H9 (cell line): Measurements from ENCODE around the gene C1QL4. TPM values are rescaled to one million over a fixed set of nuclear protein-coding genes. Genes with fewer than 3 reads are reported as not detected.

ENCODE experiments used
- DNase-seq: peaks from one replicate; pipeline ENCODE4 v3.0.0-alpha.2; 2017
- H2AFZ ChIP-seq: one replicate; pipeline ENCODE4 v1.6.1; 2013; ENCODE audit warnings: mild to moderate bottlenecking, low read length, control low read depth, moderate library complexity
- H2AK5ac ChIP-seq: 2 replicates; pipeline ENCODE4 v1.6.1; 2013; ENCODE audit warnings: low read length, control low read depth, mixed read lengths; ENCODE audit not compliant: insufficient read length
- H2BK120ac ChIP-seq: one replicate; pipeline ENCODE4 v1.6.1; 2013; ENCODE audit warnings: low read depth, mild to moderate bottlenecking, low read length, control low read depth, inconsistent platforms; ENCODE audit not compliant: poor library complexity, severe bottlenecking
- H2BK12ac ChIP-seq: 2 replicates; pipeline ENCODE4 v1.6.1; 2013; ENCODE audit warnings: low read length, control low read depth, mixed read lengths, low read depth; ENCODE audit not compliant: insufficient read length
- H2BK15ac ChIP-seq: 2 replicates; pipeline ENCODE4 v1.6.1; 2013; ENCODE audit warnings: low read depth, low read length, control low read depth
- H2BK20ac ChIP-seq: one replicate; pipeline ENCODE4 v1.6.1; 2013; ENCODE audit warnings: low read depth, mild to moderate bottlenecking, low read length, control low read depth, inconsistent platforms; ENCODE audit not compliant: poor library complexity, severe bottlenecking
- H2BK5ac ChIP-seq: 2 replicates; pipeline ENCODE4 v1.6.1; 2013; ENCODE audit warnings: low read length, control low read depth, mixed read lengths; ENCODE audit not compliant: insufficient read length
- H3K14ac ChIP-seq: 2 replicates; pipeline ENCODE4 v1.6.1; 2013; ENCODE audit warnings: low read length, control low read depth; ENCODE audit not compliant: insufficient read depth
- H3K18ac ChIP-seq: 2 replicates; pipeline ENCODE4 v1.6.1; 2013; ENCODE audit warnings: low read depth, mild to moderate bottlenecking, mixed read lengths, low read length, control low read depth; ENCODE audit not compliant: insufficient read length
- H3K23ac ChIP-seq: 2 replicates; pipeline ENCODE4 v1.6.1; 2013; ENCODE audit warnings: low read length, control low read depth, mixed read lengths, low read depth; ENCODE audit not compliant: insufficient read length
- H3K23me2 ChIP-seq: 2 replicates; pipeline ENCODE4 v1.6.1; 2013; ENCODE audit warnings: low read depth, mild to moderate bottlenecking, mixed read lengths, low read length, control low read depth; ENCODE audit not compliant: insufficient read length, poor library complexity, severe bottlenecking
- H3K27ac ChIP-seq: 2 replicates; pipeline ENCODE4 v1.5.1; 2013; ENCODE audit warnings: low read length, control low read depth, mixed read lengths, low read depth; ENCODE audit not compliant: insufficient read length
- H3K27me3 ChIP-seq: 2 replicates; pipeline ENCODE4 v1.6.1; 2013; ENCODE audit warnings: low read length, control low read depth, inconsistent platforms; ENCODE audit not compliant: insufficient read depth
- H3K4ac ChIP-seq: 2 replicates; pipeline ENCODE4 v1.6.1; 2013; ENCODE audit warnings: low read depth, mild to moderate bottlenecking, control low read depth, inconsistent platforms, low read length, moderate library complexity
- H3K4me1 ChIP-seq: 2 replicates; pipeline ENCODE4 v1.6.1; 2013; ENCODE audit warnings: low read length, control low read depth, inconsistent platforms; ENCODE audit not compliant: insufficient read depth
- H3K4me2 ChIP-seq: 2 replicates; pipeline ENCODE4 v1.6.1; 2013; ENCODE audit warnings: low read length, control low read depth, mixed read lengths; ENCODE audit not compliant: insufficient read length, insufficient read depth
- H3K56ac ChIP-seq: 2 replicates; pipeline ENCODE4 v1.6.1; 2013; ENCODE audit warnings: low read depth, mild to moderate bottlenecking, mixed read lengths, low read length, control low read depth; ENCODE audit not compliant: insufficient read length
- H3K79me1 ChIP-seq: 2 replicates; pipeline ENCODE4 v1.6.1; 2013; ENCODE audit warnings: low read depth, mild to moderate bottlenecking, moderate library complexity, low read length, control low read depth, inconsistent platforms; ENCODE audit not compliant: insufficient read depth, poor library complexity, severe bottlenecking
- H3K79me2 ChIP-seq: 2 replicates; pipeline ENCODE4 v1.6.1; 2013; ENCODE audit warnings: low read length, control low read depth, inconsistent platforms; ENCODE audit not compliant: insufficient read depth
- H3K9ac ChIP-seq: 2 replicates; pipeline ENCODE4 v1.6.1; 2013; ENCODE audit warnings: low read length, control low read depth, mixed read lengths; ENCODE audit not compliant: insufficient read length; ENCODE audit errors: extremely low read depth
- H3K9me3 ChIP-seq: one replicate; pipeline ENCODE4 v1.6.1; 2013; ENCODE audit warnings: low read depth, low read length, inconsistent platforms; ENCODE audit not compliant: control insufficient read depth
- H3T11ph ChIP-seq: one replicate; pipeline ENCODE4 v1.6.1; 2013; ENCODE audit warnings: mild to moderate bottlenecking, low read length, control low read depth, inconsistent platforms
- H4K20me1 ChIP-seq: one replicate; pipeline ENCODE4 v1.6.1; 2013; ENCODE audit not compliant: control insufficient read depth, insufficient read length, insufficient read depth
- H4K5ac ChIP-seq: 2 replicates; pipeline ENCODE4 v1.6.1; 2013; ENCODE audit warnings: low read depth, mild to moderate bottlenecking, mixed read lengths, low read length, control low read depth; ENCODE audit not compliant: insufficient read length
- H4K8ac ChIP-seq: replicated peaks from 2 replicates; pipeline ENCODE4 v1.6.1; 2013; ENCODE audit warnings: low read length, control low read depth, mixed read lengths, low read depth; ENCODE audit not compliant: insufficient read length
- H4K91ac ChIP-seq: 2 replicates; pipeline ENCODE4 v1.6.1; 2013; ENCODE audit warnings: low read depth, mild to moderate bottlenecking, moderate library complexity, mixed read lengths, low read length, control low read depth; ENCODE audit not compliant: insufficient read length
- H3K27ac Mint-ChIP-seq, 3 experiments: 2 replicates in 2 of 3; 3 replicates in 1 of 3; pipeline ENCODE4 v1.8.0; 2020 to 2021; ENCODE audit warnings: mixed read lengths in 3 of 3, mild to moderate bottlenecking in 1 of 3, moderate library complexity in 1 of 3
- H3K27me3 Mint-ChIP-seq: 2 replicates; pipeline ENCODE4 v1.8.0; 2021; ENCODE audit warnings: low read depth, mild to moderate bottlenecking, moderate library complexity, mixed read lengths
- H3K36me3 Mint-ChIP-seq, 3 experiments: 2 replicates in 2 of 3; 3 replicates in 1 of 3; pipeline ENCODE4 v1.8.0; 2020 to 2021; ENCODE audit warnings: low read depth in 3 of 3, mixed read lengths in 3 of 3; ENCODE audit not compliant: insufficient read depth in 1 of 3
- H3K4me1 Mint-ChIP-seq, 2 experiments: 2 replicates each; pipeline ENCODE4 v1.8.0; 2020; ENCODE audit warnings: mixed read lengths in 2 of 2
- H3K4me3 Mint-ChIP-seq, 2 experiments: 2 replicates in 1 of 2; 3 replicates in 1 of 2; pipeline ENCODE4 v1.8.0; 2020 to 2021; ENCODE audit warnings: mild to moderate bottlenecking in 2 of 2, mixed read lengths in 2 of 2, moderate library complexity in 1 of 2
- H3K9me3 Mint-ChIP-seq, 2 experiments: 2 replicates in 1 of 2; 3 replicates in 1 of 2; pipeline ENCODE4 v1.8.0; 2020; ENCODE audit warnings: mild to moderate bottlenecking in 2 of 2, mixed read lengths in 2 of 2, moderate library complexity in 1 of 2
- WGBS: extraction: QIAGEN DNeasy Blood & Tissue Kit; methylation state at CpG from one replicate; pipeline ENCODE4 v1.1.7; 2013; ENCODE audit warnings: missing lambda C conversion rate, low lambda C conversion rate, mixed read lengths; ENCODE audit not compliant: insufficient read length; ENCODE audit errors: extremely low coverage; 5-methylcytosine and 5-hydroxymethylcytosine counted together
- total RNA-seq: library from RNA; stranded (reverse); gene quantifications from 2 replicates; pipeline ENCODE4 v1.2.1, GENCODE V29; 2021
- TF ChIP-seq, protein P1 (sequence below): fragments of 200-600 bp; sonication (generic); conservative IDR thresholded peaks from 3 replicates; pipeline ENCODE4 v1.8.0; 2021; ENCODE audit warnings: antibody characterized with exemption, mild to moderate bottlenecking

Gene C1QL4
- total RNA-seq, 1 experiment from 2014 or later, result 1.9 TPM

GRCh38 chr12:49334681-49335080 is 2.3 kb downstream of the C1QL4 start:
- H3K9me3 Mint-ChIP-seq, result peaks cover 0 to 3% of the 10 kb centered on the region in 2 experiments; a peak in 1 of 5 replicates
- H4K91ac ChIP-seq, result no peak overlapping the region
- H4K5ac ChIP-seq, result no peak overlapping the region
- H3K4me2 ChIP-seq, result no peak overlapping the region
- no peak overlapping the region for H3K27ac Mint-ChIP-seq
- peaks cover 9% of the 10 kb centered on the region for H3K23me2 ChIP-seq
- no peak overlapping the region for H2AFZ ChIP-seq
- H3K27ac ChIP-seq, result no peak overlapping the region
- TF ChIP-seq, protein P1, sequence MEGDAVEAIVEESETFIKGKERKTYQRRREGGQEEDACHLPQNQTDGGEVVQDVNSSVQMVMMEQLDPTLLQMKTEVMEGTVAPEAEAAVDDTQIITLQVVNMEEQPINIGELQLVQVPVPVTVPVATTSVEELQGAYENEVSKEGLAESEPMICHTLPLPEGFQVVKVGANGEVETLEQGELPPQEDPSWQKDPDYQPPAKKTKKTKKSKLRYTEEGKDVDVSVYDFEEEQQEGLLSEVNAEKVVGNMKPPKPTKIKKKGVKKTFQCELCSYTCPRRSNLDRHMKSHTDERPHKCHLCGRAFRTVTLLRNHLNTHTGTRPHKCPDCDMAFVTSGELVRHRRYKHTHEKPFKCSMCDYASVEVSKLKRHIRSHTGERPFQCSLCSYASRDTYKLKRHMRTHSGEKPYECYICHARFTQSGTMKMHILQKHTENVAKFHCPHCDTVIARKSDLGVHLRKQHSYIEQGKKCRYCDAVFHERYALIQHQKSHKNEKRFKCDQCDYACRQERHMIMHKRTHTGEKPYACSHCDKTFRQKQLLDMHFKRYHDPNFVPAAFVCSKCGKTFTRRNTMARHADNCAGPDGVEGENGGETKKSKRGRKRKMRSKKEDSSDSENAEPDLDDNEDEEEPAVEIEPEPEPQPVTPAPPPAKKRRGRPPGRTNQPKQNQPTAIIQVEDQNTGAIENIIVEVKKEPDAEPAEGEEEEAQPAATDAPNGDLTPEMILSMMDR, result no peak
- H2BK120ac ChIP-seq, result no peak overlapping the region
- peaks cover 72% of the 10 kb centered on the region for H3K27me3 Mint-ChIP-seq
- peaks cover 6 to 17% (median 15%) of the 10 kb centered on the region in 3 experiments; a peak in 6 of 7 replicates for H3K36me3 Mint-ChIP-seq
- H3K23ac ChIP-seq, result no peak overlapping the region
- H3K14ac ChIP-seq, result no peak overlapping the region
- H2BK12ac ChIP-seq, result no peak overlapping the region
- H3K18ac ChIP-seq, result no peak overlapping the region
- no peak overlapping the region for H3K4ac ChIP-seq
- H3K79me2 ChIP-seq, result no peaks in the 10 kb centered on the region
- no peak overlapping the region for H2AK5ac ChIP-seq
- H3K4me1 ChIP-seq, result no peaks in the 10 kb centered on the region
- H3K56ac ChIP-seq, result no peak overlapping the region
- no peaks in the 10 kb centered on the region for H3K79me1 ChIP-seq
- H3K27me3 ChIP-seq, result peaks cover 48% of the 10 kb centered on the region; the same call in 1 of the 2 replicates
- no peak for DNase-seq
- H3K9me3 ChIP-seq, result no peaks in the 10 kb centered on the region
- no peak overlapping the region for H2BK5ac ChIP-seq
- peaks cover 22 to 30% of the 10 kb centered on the region in 2 experiments for H3K4me1 Mint-ChIP-seq
- no peak overlapping the region for H2BK15ac ChIP-seq
- no peaks in the 10 kb centered on the region for H4K20me1 ChIP-seq
- H2BK20ac ChIP-seq, result no peak overlapping the region
- no peak overlapping the region for H3K4me3 Mint-ChIP-seq
- no peak overlapping the region for H4K8ac ChIP-seq
- H3K9ac ChIP-seq, result no peak overlapping the region
- H3T11ph ChIP-seq, result no peak overlapping the region
- 100% methylated on average over 5 of the region's 12 CpGs for WGBS
